ENCODE results near the gene NQO1.

NQO1 gene

GRCh38 chr16:69726313-69727060 is at the start of gene NQO1:
TSS of gene NQO1 (minus strand) at chr16:69726560. CDS start at chr16:69726439, 121 bp downstream.
- in situ Hi-C loops (cut with MboI; ENCODE audit: low sequenced_read_pairs): no loop called here

- in situ Hi-C loops (cut with MboI; ENCODE audit: low sequenced_read_pairs): no loop called here
Measured at GRCh38 chr16:69775563-69775962, 49.2 kb upstream of the NQO1 start.

- in situ Hi-C loops (cut with MboI; ENCODE audit: low sequenced_read_pairs): no loop called here
Measured at GRCh38 chr16:69773260-69773947, 47.0 kb upstream of the NQO1 start.

GRCh38 chr16:69771651-69771967 is 45.2 kb upstream of the NQO1 start:
- in situ Hi-C loops (cut with MboI; ENCODE audit: low sequenced_read_pairs): no loop called here

- in situ Hi-C loops (cut with MboI; ENCODE audit: low sequenced_read_pairs): no loop called here
Measured at GRCh38 chr16:69769404-69769803, 43.0 kb upstream of the NQO1 start.

- in situ Hi-C loops (cut with MboI; ENCODE audit: low sequenced_read_pairs): no loop called here
Measured at GRCh38 chr16:69768666-69769065, 42.3 kb upstream of the NQO1 start.

GRCh38 chr16:69767459-69768229 is 41.3 kb upstream of the NQO1 start:
- in situ Hi-C loops (cut with MboI; ENCODE audit: low sequenced_read_pairs): no loop called here

GRCh38 chr16:69763599-69763942 is 37.2 kb upstream of the NQO1 start:
- in situ Hi-C loops (cut with MboI; ENCODE audit: low sequenced_read_pairs): no loop called here

GRCh38 chr16:69762814-69763598 is 36.6 kb upstream of the NQO1 start:
- in situ Hi-C loops (cut with MboI; ENCODE audit: low sequenced_read_pairs): no loop called here

GRCh38 chr16:69761983-69762813 is 35.8 kb upstream of the NQO1 start, which contains the start of gene WWP2:
TSS of gene WWP2 (plus strand) at chr16:69762332. CDS start at chr16:69787011, 24,679 bp downstream.
- in situ Hi-C loops (cut with MboI; ENCODE audit: low sequenced_read_pairs): no loop called here

- in situ Hi-C loops (cut with MboI; ENCODE audit: low sequenced_read_pairs): loop anchor here (10.0 kb wide), 1 partner anchor 363 kb away; no protein-coding TSS in a partner anchor
Measured at GRCh38 chr16:69757375-69757774, 31.0 kb upstream of the NQO1 start.

- in situ Hi-C loops (cut with MboI; ENCODE audit: low sequenced_read_pairs): loop anchor here (10.0 kb wide), 1 partner anchor 362 kb away; no protein-coding TSS in a partner anchor
Measured at GRCh38 chr16:69756705-69757104, 30.3 kb upstream of the NQO1 start.

- in situ Hi-C loops (cut with MboI; ENCODE audit: low sequenced_read_pairs): loop anchor here (5.0 to 10.0 kb wide), 2 partner anchors 42 to 360 kb away; no protein-coding TSS in a partner anchor
Measured at GRCh38 chr16:69754469-69755310, 28.3 kb upstream of the NQO1 start, which contains the start of gene NOB1. TSS of gene NOB1 (minus strand) at chr16:69754926. CDS start at chr16:69754910, 16 bp downstream.

- in situ Hi-C loops (cut with MboI; ENCODE audit: low sequenced_read_pairs): loop anchor here (5.0 to 10.0 kb wide), 2 partner anchors 42 to 359 kb away; no protein-coding TSS in a partner anchor
Measured at GRCh38 chr16:69754143-69754468, 27.7 kb upstream of the NQO1 start.

GRCh38 chr16:69748694-69749345 is 22.5 kb upstream of the NQO1 start:
- in situ Hi-C loops (cut with MboI; ENCODE audit: low sequenced_read_pairs): no loop called here

- in situ Hi-C loops (cut with MboI; ENCODE audit: low sequenced_read_pairs): no loop called here
Measured at GRCh38 chr16:69747115-69747514, 20.8 kb upstream of the NQO1 start.

GRCh38 chr16:69745959-69746358 is 19.6 kb upstream of the NQO1 start:
- in situ Hi-C loops (cut with MboI; ENCODE audit: low sequenced_read_pairs): no loop called here

GRCh38 chr16:69745232-69745612 is 18.9 kb upstream of the NQO1 start:
- in situ Hi-C loops (cut with MboI; ENCODE audit: low sequenced_read_pairs): no loop called here

Measured in HL-60/S4 (cell line).